Esophagus (tissue), 2 donors: Measurements from ENCODE around the gene AGAP3. TPM values are rescaled to one million over a fixed set of nuclear protein-coding genes. Genes with fewer than 3 reads are reported as not detected.

Experiments
- H3K27ac ChIP-seq, 2 donors: one replicate each; pipeline ENCODE4 v1.5.1; 2013; ENCODE audit warnings: low read depth in 2 of 2, mild to moderate bottlenecking in 2 of 2, inconsistent platforms in 1 of 2, low read length in 1 of 2, moderate library complexity in 1 of 2
- H3K27me3 ChIP-seq, 2 donors: one replicate each; pipeline ENCODE4 v1.6.1; 2013; ENCODE audit warnings: low read length in 2 of 2, control low read depth in 1 of 2, mild to moderate bottlenecking in 1 of 2; ENCODE audit not compliant: insufficient read depth in 2 of 2, control insufficient read depth in 1 of 2
- H3K36me3 ChIP-seq, 2 donors: one replicate each; pipeline ENCODE4 v1.6.1; 2013; ENCODE audit warnings: low read length in 1 of 2; ENCODE audit not compliant: control insufficient read depth in 2 of 2, insufficient read depth in 2 of 2
- H3K4me1 ChIP-seq, 2 donors: one replicate each; pipeline ENCODE4 v1.6.1; 2013; ENCODE audit warnings: low read length in 1 of 2; ENCODE audit not compliant: control insufficient read depth in 2 of 2, insufficient read depth in 2 of 2
- H3K4me3 ChIP-seq, 2 donors: one replicate each; pipeline ENCODE4 v1.5.1; 2013; ENCODE audit warnings: low read length in 2 of 2, mild to moderate bottlenecking in 2 of 2, low read depth in 1 of 2, moderate library complexity in 1 of 2
- H3K9me3 ChIP-seq, 2 donors: one replicate each; pipeline ENCODE4 v1.6.1; 2013; ENCODE audit warnings: mild to moderate bottlenecking in 2 of 2, low read depth in 1 of 2, low read length in 1 of 2, moderate library complexity in 1 of 2; ENCODE audit not compliant: control insufficient read depth in 2 of 2, insufficient read depth in 1 of 2
- WGBS, 2 donors: extraction: QIAGEN DNeasy Blood & Tissue Kit; methylation state at CpG; one replicate each; pipeline ENCODE4 v1.1.7; 2013; 5-methylcytosine and 5-hydroxymethylcytosine counted together
- polyA plus RNA-seq, 2 donors: library from polyadenylated mRNA; stranded (reverse); fragments of 200-250 nt; gene quantifications; one replicate each; pipeline ENCODE4 v1.2.3, GENCODE V29; 2013
- donor health status: healthy with polysubstance abuse.
- donor health status: Bipolar disorder and iron deficiency.

The AGAP3 gene
- polyA plus RNA-seq, 2 donors = 60.8 to 98.8 TPM

GRCh38 chr7:151057506-151057988 lies 28.7 kb upstream of the AGAP3 start, which contains the start of gene CDK5:
TSS of gene CDK5 (minus strand) at chr7:151057897. CDS start at chr7:151057848, 49 bp downstream.
- WGBS, 2 donors = 0 to 1% methylated on average over 30 of the region's 30 CpGs
- H3K4me3 ChIP-seq = peak within 1 kb of the TSS; percentile 72 to 84
- peaks cover 16 to 25% of the 10 kb centered on the region in 2 donors for H3K4me1 ChIP-seq

GRCh38 chr7:151057989-151058780 lies 28.1 kb upstream of the AGAP3 start:
- Histone ChIP-seq H3K36me3 (peaks cover 0 to 10% of the 10 kb centered on the region in 2 donors), H3K4me3 (peak overlapping the region; percentile 72 to 84), H3K9me3 (no peaks in the 10 kb centered on the region), H3K27ac (peak overlapping the region; percentile 96 to 99), H3K27me3 (no peaks in the 10 kb centered on the region), H3K4me1 (peaks cover 16 to 28% of the 10 kb centered on the region in 2 donors)
- 1% methylated on average over 46 of the region's 46 CpGs for WGBS, 2 donors

More at GRCh38 chr7:151057506-151057988, 28.7 kb upstream of the AGAP3 start, which contains the start of gene CDK5:
- Histone ChIP-seq H3K9me3 (no peaks in the 10 kb centered on the region), H3K36me3 (peaks cover 0 to 10% of the 10 kb centered on the region in 2 donors), H3K27ac (peak within 1 kb of the TSS; percentile 96 to 99), H3K27me3 (no peaks in the 10 kb centered on the region)

DNA sequence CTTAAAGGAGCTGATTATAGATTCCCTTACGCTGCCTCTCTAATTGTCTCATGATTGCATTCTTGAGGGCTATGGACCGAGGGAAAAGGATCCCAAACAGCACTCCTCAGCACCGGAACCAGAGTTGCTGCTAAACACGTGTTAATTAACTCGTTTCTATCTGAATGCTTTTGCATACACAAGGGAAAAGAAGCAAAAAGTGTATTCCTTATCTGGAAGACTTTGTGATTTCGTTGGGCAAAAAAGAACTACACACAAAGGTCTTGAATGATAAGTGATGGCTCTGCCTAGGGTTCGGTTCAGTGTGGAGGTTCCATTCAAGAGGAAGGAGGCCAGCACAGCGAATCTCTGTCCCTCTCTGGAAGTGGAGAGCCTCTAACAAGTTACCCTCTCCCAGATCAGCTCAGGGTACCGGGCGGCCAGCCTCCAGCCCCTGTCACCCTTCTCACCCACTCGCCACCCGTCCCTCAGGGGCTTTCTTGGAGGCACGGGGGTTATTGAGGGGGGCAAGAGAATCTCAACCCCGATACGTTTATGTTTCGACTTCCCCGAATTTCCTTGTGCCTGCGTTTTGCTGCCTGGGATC lies 27.4 kb upstream of the AGAP3 start:
- H3K27ac ChIP-seq = peak overlapping the region; percentile 96 to 99
- peak overlapping the region; percentile 77 to 84 for H3K4me3 ChIP-seq
- peaks cover 16 to 29% of the 10 kb centered on the region in 2 donors for H3K4me1 ChIP-seq
- no peaks in the 10 kb centered on the region for H3K27me3 ChIP-seq
- no peaks in the 10 kb centered on the region for H3K9me3 ChIP-seq
- H3K36me3 ChIP-seq = peaks cover 0 to 8% of the 10 kb centered on the region in 2 donors
- 3 to 4% methylated on average over 18 of the region's 18 CpGs for WGBS, 2 donors

- Histone ChIP-seq H3K4me3 (peak within 1 kb of the TSS; percentile 77 to 84), H3K36me3 (peaks cover 0 to 9% of the 10 kb centered on the region in 2 donors), H3K4me1 (peaks cover 16 to 30% of the 10 kb centered on the region in 2 donors), H3K9me3 (no peaks in the 10 kb centered on the region), H3K27ac (peak within 1 kb of the TSS; percentile 96 to 99), H3K27me3 (no peaks in the 10 kb centered on the region)
- 0 to 1% methylated on average over 38 to 73 of the region's 75 CpGs for WGBS, 2 donors
These were observed 26.7 kb upstream of the AGAP3 start, which contains the start of gene SLC4A2 for GRCh38 chr7:151059367-151060112. TSS of gene SLC4A2 (plus strand) at chr7:151059589. CDS start at chr7:151061988, 2,399 bp downstream.

GRCh38 chr7:151060113-151060415 lies 26.2 kb upstream of the AGAP3 start:
- Histone ChIP-seq H3K4me1 (peaks cover 16 to 30% of the 10 kb centered on the region in 2 donors), H3K27me3 (no peaks in the 10 kb centered on the region), H3K9me3 (no peaks in the 10 kb centered on the region), H3K27ac (peak overlapping the region in 1 of 2 donors; percentile 99), H3K36me3 (peaks cover 0 to 13% of the 10 kb centered on the region in 2 donors), H3K4me3 (peak overlapping the region; percentile 77 to 84)
- WGBS, 2 donors = 2% methylated on average over 17 of the region's 17 CpGs

- H3K27me3 ChIP-seq = no peaks in the 10 kb centered on the region
- peaks cover 0 to 18% of the 10 kb centered on the region in 2 donors for H3K36me3 ChIP-seq
- peaks cover 16 to 30% of the 10 kb centered on the region in 2 donors for H3K4me1 ChIP-seq
- peak overlapping the region; percentile 17 to 43 for H3K27ac ChIP-seq
- peak overlapping the region; percentile 77 to 84 for H3K4me3 ChIP-seq
- 9% methylated on average over 20 to 21 of the region's 21 CpGs for WGBS, 2 donors
- no peaks in the 10 kb centered on the region for H3K9me3 ChIP-seq
These were observed 25.7 kb upstream of the AGAP3 start for GRCh38 chr7:151060416-151061212.

GRCh38 chr7:151061213-151062110 lies 24.8 kb upstream of the AGAP3 start:
- Histone ChIP-seq H3K4me3 (no peak overlapping the region), H3K4me1 (peaks cover 16 to 30% of the 10 kb centered on the region in 2 donors), H3K36me3 (peaks cover 0 to 25% of the 10 kb centered on the region in 2 donors), H3K9me3 (no peaks in the 10 kb centered on the region), H3K27ac (peak overlapping the region in 1 of 2 donors; percentile 17), H3K27me3 (no peaks in the 10 kb centered on the region)
- 63 to 68% methylated on average over 31 to 33 of the region's 33 CpGs for whole genome bisulfite sequencing, 2 donors

DNA sequence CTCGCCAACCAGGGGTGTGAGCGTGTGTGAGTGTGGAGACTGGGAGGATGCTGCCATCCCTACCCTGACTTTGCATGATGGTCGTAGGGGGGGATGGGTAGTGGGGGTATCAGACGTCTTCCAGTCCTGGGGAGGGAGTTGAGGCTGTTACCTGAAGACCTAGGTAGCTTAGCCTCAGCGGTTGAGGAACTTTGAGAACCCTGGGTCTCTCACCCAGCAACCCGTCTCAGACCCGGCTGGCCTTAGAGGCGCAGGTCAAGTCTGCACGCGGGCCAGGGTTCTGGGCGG lies 24.2 kb upstream of the AGAP3 start:
- no peak overlapping the region for H3K27ac ChIP-seq
- H3K36me3 ChIP-seq = peaks cover 0 to 30% of the 10 kb centered on the region in 2 donors
- H3K9me3 ChIP-seq = no peaks in the 10 kb centered on the region
- WGBS, 2 donors = 59 to 80% methylated on average over 8 to 11 of the region's 11 CpGs
- no peaks in the 10 kb centered on the region for H3K27me3 ChIP-seq
- peaks cover 12 to 28% of the 10 kb centered on the region in 2 donors for H3K4me1 ChIP-seq
- no peak overlapping the region for H3K4me3 ChIP-seq
